SK-N-MC (cell line): ENCODE data around the gene ZNF407.

ENCODE experiments used
- EZH2 ChIP-seq: fragments of 200-600 bp; sonication (generic); IDR thresholded peaks from one replicate; pipeline ENCODE4 v1.6.1; 2017; ENCODE audit warnings: antibody characterized with exemption
- FOXP2 ChIP-seq: optimal IDR thresholded peaks from 2 replicates; pipeline ENCODE3; 2011; ENCODE audit warnings: mild to moderate bottlenecking, moderate library complexity; ENCODE audit not compliant: insufficient read depth; ENCODE audit errors: extremely low read length, control extremely low read depth
- POLR2AphosphoS5 ChIP-seq: IDR thresholded peaks from 2 replicates; pipeline ENCODE4 v1.6.1; 2012; ENCODE audit warnings: mild to moderate bottlenecking, low read depth, low read length, borderline replicate concordance

GRCh38 chr18:75044296-75044695, 446.6 kb downstream of the ZNF407 start:
- TF ChIP-seq POLR2AphosphoS5 (no peak), EZH2 (no peak), FOXP2 (no peak)
